ENCODE measurements around the gene PDP2. TPM values are rescaled to one million over a fixed set of nuclear protein-coding genes. Genes with fewer than 3 reads are reported as not detected.

PDP2 gene
- total and polyA plus RNA-seq, 10 of the 15 experiments (the other 5 are each of a cell fraction or from before 2014, with no cell fraction given) = 1.9 to 31.1 (median 6.2) TPM

GRCh38 chr16:66923866-66924265, 43.6 kb downstream of the PDP2 start:
- H3K9ac ChIP-seq (ENCODE audit: control insufficient read depth, insufficient read depth, low read length) = no peak overlapping the region
- POLR2A ChIA-PET = no interaction called here
- ATAC-seq = no peak
- H4K20me1 ChIP-seq (ENCODE audit: control insufficient read depth, insufficient read depth) = no peaks in the 10 kb centered on the region
- H3K4me1 ChIP-seq (ENCODE audit: control insufficient read depth, insufficient read depth, low read length) = peaks cover 29% of the 10 kb centered on the region
- H3K79me2 ChIP-seq (ENCODE audit: control insufficient read depth, insufficient read depth, low read length) = no peaks in the 10 kb centered on the region
- H3K9me3 ChIP-seq (replicated peaks; ENCODE audit: control insufficient read depth, insufficient read depth, low read length) = no peaks in the 10 kb centered on the region
- RAD21 ChIA-PET (ENCODE audit: unreplicated experiment) = no interaction called here
- H3K4me2 ChIP-seq (ENCODE audit: control insufficient read depth, insufficient read depth) = no peak overlapping the region
- no peak overlapping the region for H3K27ac ChIP-seq (ENCODE audit: control insufficient read depth, insufficient read depth)
- FAIRE-seq = no peak
- BruUV-seq (replicated peaks) = no TSS peak
- no peak for DNase-seq (ENCODE audit: low read depth, low spot score)
- H3K36me3 ChIP-seq (ENCODE audit: control insufficient read depth in 2 of 2, insufficient read depth in 2 of 2, low read length in 1 of 2) = no peaks in the 10 kb centered on the region
- no peak overlapping the region for H3K4me3 ChIP-seq
- no peak overlapping the region for H2AFZ ChIP-seq (ENCODE audit: control insufficient read depth, low read depth, low read length)
- WGBS (ENCODE audit: insufficient coverage, insufficient replicate concordance, low lambda C conversion rate, missing lambda C conversion rate) = 52% methylated on average over 3 of the region's 3 CpGs
- CTCF ChIA-PET = interaction anchor here (6.7 kb wide), 1 partner anchor 30 kb away, joined by 77 read pairs; no protein-coding TSS in a partner anchor
- H3K27me3 ChIP-seq (replicated peaks in 1 of 2; ENCODE audit: control insufficient read depth in 2 of 2, insufficient read depth in 2 of 2, low read length in 1 of 2) = peaks cover 0 to 3% of the 10 kb centered on the region in 2 experiments; a peak in 3 of 4 replicates
- no peak for TF ChIP-seq LARP7 (IDR thresholded peaks at IDR 0.05)
- no peak for TF ChIP-seq BCL11A (IDR thresholded peaks at IDR 0.05; ENCODE audit: low read depth, low read length)
- TF ChIP-seq CBX5 (IDR thresholded peaks at IDR 0.05; ENCODE audit: low read depth) = no peak
- no peak for TF ChIP-seq BACH1 (IDR thresholded peaks at IDR 0.05; ENCODE audit: borderline replicate concordance)
- no peak for TF ChIP-seq NFYB (IDR thresholded peaks at IDR 0.05; ENCODE audit: insufficient read depth, low read depth, low read length)
- no peak for TF ChIP-seq POLR2AphosphoS2 (IDR thresholded peaks at IDR 0.05; ENCODE audit: low read depth, low read length)
- TF ChIP-seq RB1 (IDR thresholded peaks at IDR 0.05; ENCODE audit: borderline replicate concordance) = no peak
- no peak for TF ChIP-seq CEBPZ (IDR thresholded peaks at IDR 0.05; ENCODE audit: low read depth, low read length)
- no peak for TF ChIP-seq ZNF24 (IDR thresholded peaks at IDR 0.05)
- TF ChIP-seq BRCA1 (IDR thresholded peaks at IDR 0.05; ENCODE audit: low read depth, low read length) = no peak
- no peak for TF ChIP-seq RCOR1 (conservative IDR thresholded peaks at IDR 0.05; ENCODE audit: low read depth, low read length)
- no peak for TF ChIP-seq SREBF2 (IDR thresholded peaks at IDR 0.05; ENCODE audit: low read length)
- no peak for TF ChIP-seq DPF2 (IDR thresholded peaks at IDR 0.05)
- in situ Hi-C loops (cut with MboI) (no loop called here), intact Hi-C loops (cut with micrococcal nuclease; ENCODE audit: unreplicated experiment) (no loop called here)
- SMC1A ChIA-PET (ENCODE audit: uncharacterized antibody, unreplicated experiment) = no interaction called here

Measured in GM12878 (cell line).